HCT116 (cell line): Measurements from ENCODE around the gene BAG2. TPM values are rescaled to one million over a fixed set of nuclear protein-coding genes. Genes with fewer than 3 reads are reported as not detected.

Experiments used
- ATAC-seq: fragments of 200-7000 bp; cut with Tn5 transposase; 2 replicates; pipeline ENCODE4 v1.9.1; 2020; ENCODE audit warnings: mild to moderate bottlenecking, moderate library complexity
- BruUV-seq: library from RNA; stranded (reverse); fragments of 400-500 nt; replicated peaks from 2 replicates; lab custom pipeline; 2021; lab: Mats Ljungman, UMichigan
- CTCF ChIA-PET: fragments of 300-600 bp; sonication (Branson Sonifier 250); formaldehyde crosslinking; loops from one replicate; lab custom pipeline; 2021; ENCODE audit warnings: antibody characterized with exemption; lab: Charles Lee
- POLR2A ChIA-PET: fragments of 300-600, 350-600 bp; sonication (Branson Sonifier 250); formaldehyde crosslinking; loops from one replicate; lab custom pipeline; 2021; ENCODE audit warnings: antibody characterized with exemption; lab: Charles Lee
- RAD21 ChIA-PET, 2 experiments: fragments of 300-600 bp; sonication (Branson Sonifier 250); formaldehyde crosslinking; loops; one replicate each; lab custom pipeline; 2023; ENCODE audit warnings: low total read pairs in 2 of 2; ENCODE audit not compliant: uncharacterized antibody in 2 of 2, unreplicated experiment in 2 of 2, low non-redundant PET in 1 of 2; lab: Charles Lee
- DNase-seq: peaks from one replicate; pipeline ENCODE4 v3.0.0-alpha.2; 2010; ENCODE audit warnings: low read depth, low spot score
- H2AFZ ChIP-seq: fragments of 200-600 bp; shearing (Covaris generic), sonication (generic); 2 replicates; pipeline ENCODE4 v1.6.1; 2017; ENCODE audit warnings: low read depth, mixed run types, mixed read lengths, antibody characterized with exemption, low read length; ENCODE audit not compliant: poor library complexity, severe bottlenecking
- H3K27ac ChIP-seq: 2 replicates; pipeline ENCODE4 v1.5.1; 2012; ENCODE audit warnings: low read depth, low read length
- H3K27me3 ChIP-seq: fragments of 200-600 bp; sonication (generic); 2 replicates; pipeline ENCODE4 v1.6.1; 2016; ENCODE audit warnings: mixed run types, low read length, mixed read lengths; ENCODE audit not compliant: insufficient read depth
- H3K36me3 ChIP-seq, 2 experiments: fragments of 200-500 bp in 1 of 2; fragments of 200-600 bp in 1 of 2; sonication (Bioruptor generic) in 1 of 2; sonication (generic) in 1 of 2; 2 replicates each; pipeline versions ENCODE4 v1.5.1 to v1.6.1; 2014 to 2016; ENCODE audit warnings: low read length in 2 of 2, inconsistent platforms in 1 of 2, mixed read lengths in 1 of 2, mixed run types in 1 of 2; ENCODE audit not compliant: insufficient read depth in 2 of 2, control insufficient read depth in 1 of 2
- H3K4me1 ChIP-seq, 2 experiments: fragments of 200-600 bp in 1 of 2; sonication (generic) in 1 of 2; 2 replicates each; pipeline versions ENCODE4 v1.5.1 to v1.6.1; 2012 to 2017; ENCODE audit warnings: low read length in 2 of 2, inconsistent platforms in 1 of 2, mild to moderate bottlenecking in 1 of 2, mixed read lengths in 1 of 2, mixed run types in 1 of 2, moderate library complexity in 1 of 2; ENCODE audit not compliant: insufficient read depth in 2 of 2, control insufficient read depth in 1 of 2
- H3K4me2 ChIP-seq: fragments of 200-600 bp; sonication (generic); 2 replicates; pipeline ENCODE4 v1.6.1; 2017; ENCODE audit warnings: mixed run types, low read length, mixed read lengths
- H3K4me3 ChIP-seq, 2 experiments: fragments of 200-600 bp in 1 of 2; sonication (generic) in 1 of 2; replicated peaks in 1 of 2; 2 replicates each; pipeline ENCODE4 v1.5.1; 2011 to 2016; ENCODE audit warnings: low read length in 2 of 2, control low read depth in 1 of 2, low read depth in 1 of 2, mild to moderate bottlenecking in 1 of 2, mixed read lengths in 1 of 2, mixed run types in 1 of 2
- H3K79me2 ChIP-seq: fragments of 200-600 bp; sonication (generic); 2 replicates; pipeline ENCODE4 v1.6.1; 2017; ENCODE audit warnings: mild to moderate bottlenecking, mixed run types, low read length, moderate library complexity, mixed read lengths; ENCODE audit not compliant: insufficient read depth
- H3K9ac ChIP-seq: fragments of 200-600 bp; sonication (generic); 2 replicates; pipeline ENCODE4 v1.6.1; 2016; ENCODE audit warnings: low read length, mixed read lengths
- H3K9me2 ChIP-seq: fragments of 200-600 bp; sonication (generic), shearing (Covaris generic); 2 replicates; pipeline ENCODE4 v1.6.1; 2017; ENCODE audit warnings: mixed run types, mild to moderate bottlenecking, moderate library complexity; ENCODE audit not compliant: insufficient read depth
- H3K9me3 ChIP-seq, 2 experiments: fragments of 200-500 bp in 1 of 2; fragments of 200-600 bp in 1 of 2; sonication (Bioruptor generic) in 1 of 2; sonication (generic) in 1 of 2; 2 replicates each; pipeline ENCODE4 v1.6.1; 2014 to 2017; ENCODE audit warnings: low read length in 2 of 2, mixed read lengths in 2 of 2, inconsistent platforms in 1 of 2, low read depth in 1 of 2, mild to moderate bottlenecking in 1 of 2, mixed run types in 1 of 2, moderate library complexity in 1 of 2; ENCODE audit not compliant: control insufficient read depth in 1 of 2, insufficient read depth in 1 of 2
- H4K20me1 ChIP-seq: fragments of 200-600 bp; sonication (generic), shearing (Covaris generic); 2 replicates; pipeline ENCODE4 v1.6.1; 2017; ENCODE audit warnings: mixed run types, mild to moderate bottlenecking, moderate library complexity; ENCODE audit not compliant: insufficient read depth
- ELF1 ChIP-seq: IDR thresholded peaks from 2 replicates; pipeline ENCODE4 v1.6.1; 2012; ENCODE audit warnings: low read depth, borderline replicate concordance
- EZH2 ChIP-seq: fragments of 200-600 bp; sonication (generic); IDR thresholded peaks from 2 replicates; pipeline ENCODE4 v1.6.1; 2017; ENCODE audit warnings: antibody characterized with exemption, mixed run types
- JUND ChIP-seq: IDR thresholded peaks from 2 replicates; pipeline ENCODE4 v1.6.1; 2012
- SP1 ChIP-seq: IDR thresholded peaks from 2 replicates; pipeline ENCODE4 v1.6.1; 2012; ENCODE audit warnings: low read depth
- ZNF274 ChIP-seq: fragments of 200-500 bp; sonication (Bioruptor generic); IDR thresholded peaks from 2 replicates; pipeline ENCODE4 v1.6.1; 2014; ENCODE audit warnings: mild to moderate bottlenecking, low read depth, low read length, inconsistent platforms
- intact Hi-C: fragments of 100-400 bp; cut with micrococcal nuclease; formaldehyde crosslinking; loops from 2 replicates; pipeline ENCODE4 v1.10.0; 2022
- total RNA-seq: library from RNA; stranded (reverse); gene quantifications from one replicate; pipeline ENCODE4 v1.2.1, GENCODE V29; 2021; ENCODE audit not compliant: unreplicated experiment
- TF ChIP-seq, protein P1 (sequence below): IDR thresholded peaks from 2 replicates; pipeline ENCODE4 v1.6.1; 2012

Gene BAG2
- total RNA-seq, 1 experiment from 2014 or later, result 13.5 TPM

GRCh38 chr6:57195457-57195856 lies 23.3 kb downstream of the BAG2 start:
- Histone ChIP-seq H3K36me3 (peaks cover 0 to 2% of the 10 kb centered on the region in 2 experiments; a peak in 2 of 4 replicates), H3K27ac (no peak overlapping the region), H2AFZ (no peak overlapping the region), H3K9me3 (no peaks in the 10 kb centered on the region), H3K4me3 (no peak overlapping the region), H3K4me1 (peaks cover 0 to 4% of the 10 kb centered on the region in 2 experiments; a peak in 2 of 4 replicates), H3K4me2 (no peak overlapping the region), H3K79me2 (no peaks in the 10 kb centered on the region; the same call in 1 of the 2 replicates), H3K9me2 (no peaks in the 10 kb centered on the region), H3K27me3 (no peaks in the 10 kb centered on the region), H3K9ac (no peak overlapping the region), H4K20me1 (0 out of 2 replicates have a peak, but pooled peaks cover 5% of the 10 kb centered on the region)
- DNase-seq, result no peak
- RAD21 ChIA-PET, result no interaction called here
- ATAC-seq, result no peak
- TF ChIP-seq ZNF274, result no peak
- no peak for TF ChIP-seq ELF1
- TF ChIP-seq, protein P1, sequence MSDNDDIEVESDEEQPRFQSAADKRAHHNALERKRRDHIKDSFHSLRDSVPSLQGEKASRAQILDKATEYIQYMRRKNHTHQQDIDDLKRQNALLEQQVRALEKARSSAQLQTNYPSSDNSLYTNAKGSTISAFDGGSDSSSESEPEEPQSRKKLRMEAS, result no peak
- TF ChIP-seq SP1, result no peak
- no peak for TF ChIP-seq JUND
- no peak for TF ChIP-seq EZH2
- intact Hi-C loops, result no loop called here
- CTCF ChIA-PET, result no interaction called here
- POLR2A ChIA-PET, result no interaction called here
- no TSS peak for BruUV-seq

- Histone ChIP-seq H3K9ac (no peak overlapping the region), H3K27ac (no peak overlapping the region), H3K4me2 (no peak overlapping the region), H3K36me3 (no peaks in the 10 kb centered on the region), H4K20me1 (0 out of 2 replicates have a peak, but pooled peaks cover 5% of the 10 kb centered on the region), H3K9me2 (no peaks in the 10 kb centered on the region), H3K4me3 (no peak overlapping the region), H3K4me1 (peaks cover 0 to 4% of the 10 kb centered on the region in 2 experiments; a peak in 2 of 4 replicates), H3K9me3 (no peaks in the 10 kb centered on the region), H3K79me2 (no peaks in the 10 kb centered on the region; the same call in none of the 2 replicates), H2AFZ (no peak overlapping the region), H3K27me3 (no peaks in the 10 kb centered on the region)
- DNase-seq (no peak), ATAC-seq (no peak)
- no TSS peak for BruUV-seq
- RAD21 ChIA-PET, result no interaction called here
- POLR2A ChIA-PET, result no interaction called here
- TF ChIP-seq ELF1, result no peak
- intact Hi-C loops, result no loop called here
- CTCF ChIA-PET, result interaction anchor here (0.9 kb wide), 1 partner anchor 9 kb away, joined by 3 read pairs; no protein-coding TSS in a partner anchor
These were observed 27.0 kb downstream of the BAG2 start for GRCh38 chr6:57198926-57199636.
